Ramos (cell line): ENCODE measurements around the gene BLM.

Source experiments
- in situ Hi-C: fragments of 300-500 bp; cut with MboI; formaldehyde crosslinking; loops from one replicate; pipeline ENCODE4 v1.14.3; 2022; ENCODE audit warnings: low sequenced_read_pairs; ENCODE audit not compliant: unreplicated experiment

BLM gene

DNA sequence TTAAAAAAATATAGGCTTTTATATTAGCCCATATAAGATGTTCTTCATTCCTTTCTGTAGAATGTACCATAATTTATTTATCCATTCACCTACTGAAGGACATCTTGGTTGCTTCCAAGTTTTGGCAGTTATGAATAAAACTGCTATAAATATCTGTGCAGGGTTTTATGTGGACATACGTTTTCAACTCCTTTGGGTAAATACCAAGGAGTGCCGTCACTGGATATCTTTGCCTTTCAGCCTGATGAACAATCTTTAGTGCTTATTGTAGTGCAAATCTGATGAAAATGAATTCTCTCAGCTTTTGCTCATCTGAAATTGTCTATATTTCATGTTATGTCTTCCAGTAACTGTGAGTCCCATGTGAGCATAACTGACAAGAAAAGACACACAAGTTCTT lies 26.6 kb upstream of the BLM start:
- in situ Hi-C loops = no loop called here

DNA sequence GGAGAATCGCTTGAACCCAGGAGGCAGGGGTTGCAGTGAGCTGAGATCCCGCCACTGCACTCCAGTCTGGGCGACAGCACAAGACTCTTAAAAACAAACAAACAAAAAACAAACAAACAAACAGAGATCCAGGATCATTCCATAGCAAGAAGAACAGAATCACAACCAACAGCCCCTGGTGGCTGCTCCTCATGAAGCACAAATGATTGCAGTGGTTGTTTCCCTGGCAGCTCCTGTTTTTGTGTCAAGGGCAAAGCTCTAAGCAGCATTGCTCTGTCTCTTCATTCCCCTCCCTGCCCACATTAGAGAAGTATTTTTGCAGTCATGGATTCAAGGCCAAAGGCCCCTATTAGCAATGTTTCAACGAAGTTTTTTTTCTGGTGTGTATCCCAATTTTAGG lies 25.8 kb upstream of the BLM start:
- in situ Hi-C loops = no loop called here

DNA sequence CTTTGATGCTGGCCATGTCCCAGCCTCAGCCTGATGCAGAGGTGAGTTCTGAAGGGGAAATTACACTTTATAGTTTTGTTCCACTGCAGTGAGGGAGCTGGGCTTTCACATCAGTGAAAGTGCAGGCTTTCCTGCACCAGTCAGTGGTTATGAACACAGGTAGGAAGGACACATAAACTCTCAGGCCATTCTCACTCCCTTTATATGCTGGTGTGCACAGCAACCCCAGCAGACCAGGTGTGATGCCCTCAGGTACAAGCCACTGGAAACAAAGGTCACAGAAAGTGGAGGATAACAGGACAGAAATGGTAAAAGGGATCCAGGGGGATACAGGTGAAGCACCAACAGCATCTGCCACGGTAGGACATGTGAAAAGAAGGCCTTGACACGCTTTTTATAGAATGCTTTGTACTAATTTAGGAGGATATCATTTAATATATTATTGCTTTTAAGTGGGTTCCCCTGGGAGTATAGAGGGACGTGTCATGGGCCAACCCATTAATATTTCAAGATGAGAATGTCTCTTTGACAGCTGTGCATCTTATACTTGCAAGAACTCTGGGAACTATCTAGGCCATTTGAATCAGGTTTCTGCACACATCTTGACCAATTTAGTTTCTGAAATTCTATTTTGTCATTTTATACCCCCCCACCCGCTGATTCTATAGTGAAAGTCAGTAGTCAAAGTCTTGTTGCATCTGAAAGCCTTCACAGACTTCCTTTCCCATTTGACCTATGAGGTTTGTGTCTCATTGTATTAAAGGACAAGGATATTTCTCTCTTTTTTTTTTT lies 25.0 kb upstream of the BLM start:
- in situ Hi-C loops = no loop called here

DNA sequence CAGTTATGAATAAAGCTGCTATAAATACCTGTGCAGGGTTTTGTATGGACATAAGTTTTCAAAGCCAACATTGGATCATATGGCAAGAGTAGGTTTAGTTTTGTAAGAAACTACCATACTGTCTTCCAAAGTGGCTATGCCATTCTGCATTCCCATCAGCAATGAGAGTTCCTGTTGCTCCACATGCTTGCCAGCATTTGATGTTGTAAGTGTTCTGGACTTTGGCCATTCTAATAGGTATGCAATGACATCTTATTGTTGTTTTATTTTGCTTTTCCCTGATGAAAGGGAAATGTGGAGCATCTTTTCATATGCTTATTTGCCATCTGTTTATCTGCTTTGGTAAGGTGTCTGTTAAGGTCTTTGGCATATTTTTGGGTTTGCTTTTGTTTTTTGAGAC lies 22.2 kb upstream of the BLM start:
- in situ Hi-C loops = loop anchor here (5.0 kb wide), 1 partner anchor 48 kb away; no protein-coding TSS in a partner anchor

DNA sequence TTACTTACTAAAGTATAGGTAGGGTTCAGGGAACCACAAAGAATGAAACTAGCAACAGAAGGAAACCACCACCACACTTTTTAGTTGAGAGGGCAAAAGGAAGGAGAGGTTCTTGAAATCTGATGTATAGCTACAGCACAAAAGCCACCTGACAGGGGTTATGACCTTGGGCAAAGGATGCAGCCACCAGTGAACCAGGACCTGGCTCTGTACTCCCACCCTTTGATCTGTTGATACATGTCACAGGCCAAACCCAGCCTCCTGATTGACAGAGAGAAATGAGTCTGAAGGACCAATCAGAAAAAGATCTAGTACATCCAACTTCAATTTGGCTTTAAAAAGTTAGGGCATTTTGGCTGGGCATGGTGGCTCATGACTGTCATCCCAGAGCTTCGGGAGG lies 20.0 kb upstream of the BLM start:
- in situ Hi-C loops = loop anchor here (5.0 kb wide), 1 partner anchor 50 kb away; no protein-coding TSS in a partner anchor

DNA sequence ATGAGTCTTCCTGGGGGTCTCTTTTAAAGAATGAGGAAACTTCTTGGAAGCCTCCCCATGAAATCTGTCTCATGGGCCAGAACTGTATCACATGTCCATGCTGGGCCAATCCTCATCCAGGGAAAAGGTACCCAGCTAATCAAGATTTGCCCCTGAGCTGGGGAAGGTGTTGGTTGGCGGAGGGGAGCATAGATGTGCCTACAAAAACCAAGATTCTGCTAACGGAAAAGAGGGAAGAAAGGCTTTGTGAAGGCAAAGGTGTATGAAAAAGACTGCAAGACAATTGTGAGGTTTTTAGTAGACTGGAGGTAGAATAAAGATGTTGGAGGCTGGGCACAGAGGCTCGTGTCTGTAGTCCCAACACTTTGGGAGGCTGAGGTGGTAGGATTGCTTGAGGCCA lies 18.5 kb upstream of the BLM start:
- in situ Hi-C loops = loop anchor here (5.0 kb wide), 1 partner anchor 51 kb away; no protein-coding TSS in a partner anchor

DNA sequence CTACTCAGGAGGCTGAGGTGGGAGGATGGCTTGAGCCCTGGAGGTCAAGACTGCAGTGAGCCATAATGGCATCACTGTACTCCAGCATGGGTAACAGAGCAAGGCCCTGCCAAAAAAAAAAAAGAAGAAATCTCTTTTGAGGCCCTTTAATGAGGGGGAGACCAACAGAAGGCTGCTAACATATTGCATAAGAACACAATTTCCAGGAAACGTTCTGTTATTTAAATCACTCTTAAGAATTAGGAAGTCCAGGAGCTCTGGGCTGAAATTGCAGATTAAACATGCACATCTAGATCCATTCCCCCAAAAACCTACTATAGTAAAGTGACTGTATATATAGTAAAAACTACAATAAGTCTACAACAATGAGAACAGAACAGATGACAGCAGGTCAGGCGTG lies 16.1 kb upstream of the BLM start:
- in situ Hi-C loops = no loop called here

DNA sequence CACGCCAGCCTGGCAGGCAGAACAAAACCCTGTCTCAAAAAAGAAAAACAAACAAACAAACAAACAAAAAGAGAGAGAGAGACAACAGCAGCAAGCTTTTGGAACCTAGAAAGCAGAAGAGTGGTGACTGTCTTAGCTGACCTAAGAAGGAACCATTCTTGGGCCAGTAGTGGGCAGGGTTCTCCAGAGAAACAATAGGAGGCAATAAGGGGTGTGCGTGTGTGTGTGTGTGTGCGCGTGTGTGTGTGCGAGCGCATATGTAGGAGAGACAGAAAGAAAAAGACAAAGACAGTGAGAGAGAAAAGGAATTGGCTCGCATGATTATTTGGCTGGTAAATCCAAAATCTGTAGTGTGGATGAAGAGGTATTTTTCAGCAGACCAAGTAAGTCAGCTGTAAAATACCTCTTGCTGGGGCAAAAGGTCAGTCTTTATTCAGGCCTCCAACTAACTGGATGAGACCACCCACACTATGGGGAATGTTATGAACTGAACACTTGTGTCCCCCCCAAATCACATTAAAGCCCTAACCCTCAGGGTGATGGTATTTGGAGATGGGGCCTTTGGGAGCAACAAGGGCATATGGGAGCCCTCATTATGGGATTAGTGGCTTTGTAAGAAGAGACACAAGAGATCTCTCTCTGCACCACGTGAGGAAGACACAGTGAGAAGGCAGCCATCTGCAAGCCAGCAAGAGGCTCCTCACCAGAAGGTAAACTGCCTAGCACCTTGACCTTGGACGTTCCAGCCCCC lies 15.1 kb upstream of the BLM start:
- in situ Hi-C loops = no loop called here

DNA sequence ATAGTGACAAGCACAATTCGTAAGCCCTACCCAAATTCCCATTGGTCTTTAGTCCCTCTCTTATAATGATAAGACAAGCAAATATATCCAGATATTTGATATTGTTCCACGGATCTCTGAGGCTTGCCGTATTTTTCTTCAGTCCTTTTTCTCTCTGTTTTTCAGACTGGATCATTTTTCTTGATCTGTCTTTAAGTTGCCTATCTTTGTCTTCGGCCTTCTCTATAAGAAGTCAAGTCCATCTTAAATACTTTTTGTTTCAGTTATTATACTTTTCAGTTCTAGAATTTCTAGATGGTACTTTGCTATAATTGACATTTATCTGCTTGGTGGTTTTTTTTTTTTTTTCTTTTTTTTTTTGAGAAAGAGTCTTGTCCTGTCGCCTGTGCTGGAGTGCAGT lies 13.7 kb upstream of the BLM start:
- in situ Hi-C loops = no loop called here

DNA sequence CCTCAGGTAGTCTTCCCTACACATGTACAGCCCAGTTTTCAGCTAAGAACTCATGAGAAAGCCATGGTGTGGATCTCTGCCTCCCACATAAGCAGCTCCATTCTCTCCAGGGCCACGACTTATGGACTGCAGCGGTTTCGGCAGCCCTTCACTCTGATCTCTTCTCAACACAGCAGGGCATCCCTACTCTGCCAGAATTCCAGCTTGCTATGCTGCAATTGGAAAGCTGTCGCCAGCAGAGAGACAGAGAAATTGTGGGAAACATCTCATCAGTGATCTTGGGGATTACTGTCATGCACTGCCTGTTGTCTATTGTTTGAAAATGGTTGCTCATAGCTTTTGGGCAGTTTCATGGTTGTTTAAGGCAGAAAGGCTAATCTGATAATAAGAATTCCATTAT lies 11.9 kb upstream of the BLM start:
- in situ Hi-C loops = no loop called here

DNA sequence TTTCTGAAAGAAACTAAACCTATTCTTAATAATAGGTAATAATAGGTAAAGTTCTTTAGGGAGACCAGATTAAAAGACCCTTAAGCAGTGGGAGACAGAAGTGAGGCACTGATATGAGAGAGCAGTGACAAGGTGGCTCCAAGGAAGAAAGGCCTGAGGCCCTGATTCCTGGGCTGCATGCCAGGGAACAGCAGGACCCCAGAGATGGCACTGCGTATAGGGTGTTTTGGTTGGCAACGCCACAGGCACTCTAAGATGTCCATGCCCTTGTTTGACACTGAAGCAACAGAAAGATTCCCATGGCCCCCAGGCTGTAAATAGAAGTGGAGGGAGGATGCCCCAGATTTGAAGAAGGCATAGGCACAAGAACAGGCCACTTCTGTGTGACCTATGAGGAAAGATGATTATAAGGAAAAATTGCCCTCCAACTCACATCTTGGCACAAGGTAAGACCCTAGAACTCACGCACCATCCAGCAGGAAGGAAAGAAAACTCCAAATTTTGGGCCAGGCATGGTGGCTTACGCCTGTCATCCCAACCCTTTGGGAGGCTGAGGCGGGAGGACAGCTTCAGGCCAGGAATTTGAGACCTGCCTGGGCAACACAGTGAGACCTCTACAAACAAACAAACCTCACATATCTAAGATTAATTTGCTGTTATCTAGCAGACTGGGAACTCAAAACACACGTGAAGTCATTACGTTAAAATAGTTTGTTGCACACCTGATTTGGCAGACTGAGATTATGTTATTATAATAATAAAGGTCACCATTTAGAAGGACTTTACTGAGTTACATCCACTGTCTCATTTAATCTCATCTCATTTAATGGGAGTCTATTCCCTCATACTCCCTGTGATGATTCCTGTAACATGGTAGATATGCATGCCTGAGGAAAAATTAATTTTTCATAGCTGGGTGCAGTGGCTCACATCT lies 10.5 kb upstream of the BLM start:
- in situ Hi-C loops = no loop called here

DNA sequence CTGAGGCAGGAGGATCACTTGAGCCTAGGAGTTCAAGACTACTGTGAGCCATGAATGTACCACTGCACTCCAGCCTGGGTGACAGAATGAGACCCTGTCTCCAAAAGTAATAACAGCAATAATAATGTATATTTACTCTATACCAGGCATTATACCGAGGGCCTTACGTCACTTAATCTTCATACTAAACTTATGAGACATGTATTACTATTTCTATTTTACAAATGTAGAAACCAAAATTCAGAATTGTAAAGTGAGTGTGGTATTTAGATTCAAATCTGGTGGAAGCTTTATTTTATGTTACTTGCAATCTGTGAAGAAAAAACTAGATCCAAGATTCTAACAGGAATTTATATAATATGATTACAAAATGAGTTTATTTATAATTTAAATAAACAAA lies 9.7 kb upstream of the BLM start:
- in situ Hi-C loops = no loop called here

DNA sequence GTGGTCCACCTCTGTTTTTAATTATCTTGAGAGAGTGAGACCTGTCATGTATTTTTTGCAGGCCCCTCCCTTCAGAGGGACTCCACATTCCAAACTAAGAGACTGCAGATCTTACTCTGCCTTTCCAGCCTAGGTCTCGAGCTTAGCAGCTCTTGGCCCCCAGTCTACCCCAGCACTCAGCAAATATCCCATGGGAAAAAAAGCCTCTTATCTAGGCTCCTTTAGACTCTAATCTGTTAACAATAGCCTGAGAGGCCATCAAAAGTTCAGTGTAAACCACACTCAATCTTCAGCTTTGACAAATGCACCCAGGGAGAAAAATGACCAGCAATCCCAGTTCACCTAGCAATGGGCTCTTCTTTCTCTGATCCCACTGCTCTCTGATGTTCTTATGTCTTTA lies 8.6 kb upstream of the BLM start:
- in situ Hi-C loops = no loop called here

DNA sequence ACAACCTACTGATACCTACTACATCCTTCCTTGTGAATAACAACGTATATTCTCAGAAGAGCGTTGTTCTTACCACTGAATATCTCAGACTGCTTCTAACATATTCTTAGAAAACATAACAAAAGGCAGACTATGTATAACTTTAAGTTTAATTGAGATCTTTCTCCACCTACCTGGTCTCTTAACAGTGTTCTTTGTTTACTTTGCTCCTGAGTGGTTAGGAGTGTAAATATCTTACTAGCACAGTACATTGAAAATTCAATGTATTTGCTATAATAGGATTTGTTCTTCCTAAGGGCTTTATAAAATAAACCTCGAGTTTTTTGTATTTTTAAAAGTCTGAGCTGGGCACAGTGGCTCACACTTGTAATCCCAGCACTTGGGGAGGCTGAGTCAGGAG lies 7.9 kb upstream of the BLM start:
- in situ Hi-C loops = no loop called here

DNA sequence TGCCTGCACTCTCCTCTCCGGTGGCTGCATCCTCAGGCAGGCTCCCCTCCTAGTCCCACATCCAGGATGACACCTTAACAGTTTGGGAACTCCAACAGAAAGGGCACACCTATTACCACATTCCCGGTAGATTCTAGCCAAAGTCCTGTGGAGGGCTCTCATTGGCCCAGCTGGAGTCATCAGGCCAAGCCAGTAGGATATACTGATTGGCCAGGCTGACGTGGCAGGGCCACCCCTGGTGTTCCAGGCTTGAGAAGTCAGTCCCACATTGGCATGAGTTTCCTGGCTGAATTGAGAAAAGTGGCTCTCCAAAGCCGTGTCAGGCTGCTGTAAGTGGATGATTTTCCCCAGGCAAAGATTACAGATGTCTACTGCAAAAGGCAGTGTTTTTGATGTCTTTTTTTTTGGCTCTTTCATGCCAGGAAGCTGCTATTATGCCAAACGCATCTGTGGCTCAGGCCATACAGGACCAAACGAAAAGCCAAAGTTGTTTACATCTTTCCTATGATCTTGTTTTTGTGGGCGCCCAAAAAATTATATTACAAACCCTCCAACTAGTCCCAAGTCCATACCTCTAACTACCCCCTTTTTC lies 6.6 kb upstream of the BLM start:
- in situ Hi-C loops = no loop called here

DNA sequence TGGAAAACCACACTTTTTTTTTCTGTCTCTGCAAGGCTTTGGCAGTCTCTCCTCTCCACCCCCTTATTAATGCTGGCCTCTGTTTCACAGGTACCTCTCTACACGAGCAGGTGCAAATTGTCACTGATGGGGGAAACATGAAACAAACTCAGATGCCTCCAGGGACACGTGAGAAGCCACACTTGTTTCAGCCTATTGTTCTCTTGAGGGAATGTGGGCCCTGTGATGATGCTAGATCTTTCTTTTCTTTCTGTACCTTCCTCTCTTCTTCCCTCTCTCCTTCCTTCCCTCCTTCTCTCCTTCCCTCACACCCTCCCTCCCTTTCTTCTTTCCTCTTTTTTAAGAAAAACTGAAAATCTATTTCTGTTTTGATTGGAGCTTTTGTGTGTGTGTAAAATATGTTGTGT lies 5.7 kb upstream of the BLM start:
- in situ Hi-C loops = no loop called here

DNA sequence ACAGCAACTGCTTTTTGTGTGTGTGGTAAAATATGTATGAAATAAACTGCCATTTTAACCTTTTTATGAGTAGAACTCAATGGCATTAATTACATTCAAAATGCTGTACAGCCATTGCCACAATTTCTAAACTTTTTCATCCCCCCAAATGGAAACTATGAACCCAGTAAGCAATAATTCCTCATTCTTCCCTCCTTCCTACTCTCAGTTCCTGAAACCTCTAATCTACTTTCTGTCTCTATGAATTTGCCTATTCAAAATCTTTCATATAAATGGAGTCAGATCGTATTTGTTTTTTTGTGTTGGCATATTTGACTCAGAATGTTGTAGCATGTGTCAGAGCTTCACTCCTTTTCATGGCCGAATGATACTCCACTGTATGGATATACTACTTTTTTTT lies 5.3 kb upstream of the BLM start:
- in situ Hi-C loops = no loop called here

DNA sequence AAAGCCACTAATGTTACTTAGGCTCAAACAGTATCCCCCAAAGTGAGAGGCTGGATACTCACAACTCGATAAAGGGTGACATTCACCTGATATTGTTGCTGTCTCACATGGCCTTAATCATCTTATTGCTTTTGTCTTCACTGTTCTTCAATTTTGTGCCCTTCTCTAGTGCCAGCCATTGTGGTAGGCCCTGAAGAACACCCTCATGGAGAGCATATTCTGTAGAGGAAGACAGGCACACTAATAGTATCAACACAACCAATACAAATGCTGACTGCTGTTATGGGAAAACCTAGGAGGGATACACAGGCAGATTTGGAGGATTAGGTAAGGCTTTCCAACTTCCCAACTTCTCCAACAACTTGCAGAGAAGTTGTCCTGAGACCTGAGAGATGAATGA lies 4.1 kb upstream of the BLM start:
- in situ Hi-C loops = no loop called here

DNA sequence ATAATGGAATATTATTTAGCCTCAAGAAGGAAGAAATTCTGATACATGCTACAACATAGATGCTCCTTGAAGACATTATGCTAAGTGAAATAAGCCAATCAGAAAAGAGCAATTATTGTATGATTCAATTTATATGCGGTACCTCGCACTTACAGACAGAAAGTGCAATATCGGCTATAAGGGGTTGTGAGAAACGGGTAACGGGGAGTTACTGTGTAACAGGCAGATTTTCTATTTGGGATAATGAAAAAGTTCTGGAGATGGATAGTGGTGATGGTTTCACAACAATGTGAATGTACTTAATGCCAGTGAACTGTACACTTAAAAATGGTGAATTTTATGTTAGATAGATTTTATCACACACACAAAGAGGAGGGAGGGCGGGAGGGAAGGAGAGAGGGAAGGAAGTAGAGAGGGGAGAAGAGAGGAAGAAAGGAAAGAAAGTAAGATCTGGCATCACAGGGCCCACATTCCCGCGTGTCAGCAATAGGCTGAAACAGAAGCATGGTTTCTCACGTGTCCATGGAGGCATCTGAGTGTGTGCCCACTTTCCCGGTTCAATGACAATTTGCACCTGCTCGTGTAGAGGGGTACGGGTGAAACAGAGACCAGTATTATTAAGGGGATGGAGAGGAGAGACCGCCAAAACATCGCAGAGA lies 700 bp upstream of the BLM start:
- in situ Hi-C loops = no loop called here

DNA sequence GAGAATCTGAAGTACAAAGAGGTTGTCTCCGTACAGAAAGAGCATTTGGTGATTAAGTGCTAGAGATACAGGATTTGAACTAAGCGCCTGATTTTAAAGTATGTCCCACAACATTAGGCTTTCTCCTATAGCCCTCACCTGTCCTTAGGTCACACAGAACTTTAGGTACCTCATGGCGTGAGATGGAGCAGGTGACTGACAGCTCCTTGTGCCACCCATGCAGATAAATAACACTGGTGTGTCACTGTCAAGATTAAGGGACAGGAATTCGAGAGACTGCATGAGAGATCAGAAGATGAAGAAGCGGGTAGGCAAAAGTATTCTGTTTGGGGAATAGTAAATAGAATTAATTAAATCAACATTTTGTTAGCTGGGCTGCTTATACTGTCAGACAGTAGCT lies 1.1 kb downstream of the BLM start:
- in situ Hi-C loops = no loop called here
